ENCODE data around the gene DNMT3A.

DNMT3A gene

DNA sequence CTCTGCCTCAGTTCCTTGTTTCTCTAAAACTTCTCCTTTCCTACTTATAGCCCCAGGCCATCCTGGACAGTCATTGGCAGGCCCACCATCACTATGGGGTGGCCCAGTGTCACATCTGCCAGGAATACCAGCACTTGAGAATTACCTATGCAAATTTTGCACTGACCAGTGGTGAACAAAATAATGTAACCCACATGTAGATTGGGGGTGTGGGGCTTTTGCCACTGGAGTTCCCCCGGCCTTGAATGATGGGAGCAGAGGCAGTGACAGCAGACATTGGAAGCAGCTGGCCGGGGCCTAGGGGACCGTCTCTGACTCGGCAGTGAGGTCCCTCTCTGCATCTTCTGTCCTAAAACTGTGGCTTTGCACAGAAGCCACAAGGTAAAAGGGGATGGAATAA lies 24.9 kb upstream of the DNMT3A start:
- TF ChIP-seq POLR2A (IDR thresholded peaks at IDR 0.05; ENCODE audit: low read length) (no peak), GATA1 (IDR thresholded peaks at IDR 0.05; ENCODE audit: low read depth, low read length) (no peak)
- no peak for DNase-seq

DNA sequence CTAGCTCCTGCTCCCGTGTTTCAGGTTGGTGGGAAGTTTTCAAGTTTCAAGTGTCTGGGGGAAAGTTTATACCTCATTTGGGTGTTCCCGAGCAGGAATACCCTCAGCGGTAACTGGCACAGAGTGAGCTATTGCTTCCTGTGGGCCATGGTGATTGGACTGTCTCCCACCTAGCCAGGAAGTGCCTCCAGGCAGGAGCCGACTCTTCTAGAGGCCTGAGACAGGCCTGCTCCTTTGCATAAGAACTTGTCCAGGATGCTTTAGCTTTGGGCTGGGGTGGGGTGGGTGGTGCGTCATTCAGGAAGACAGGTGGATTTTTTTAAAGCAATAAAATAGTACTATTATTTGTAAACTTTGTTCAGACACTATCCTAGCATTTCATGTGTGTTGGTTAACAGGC lies 23.5 kb upstream of the DNMT3A start:
- TF ChIP-seq POLR2A (IDR thresholded peaks at IDR 0.05; ENCODE audit: low read length), result no peak
- no peak for TF ChIP-seq GATA1 (IDR thresholded peaks at IDR 0.05; ENCODE audit: low read depth, low read length)
- DNase-seq, result no peak

DNA sequence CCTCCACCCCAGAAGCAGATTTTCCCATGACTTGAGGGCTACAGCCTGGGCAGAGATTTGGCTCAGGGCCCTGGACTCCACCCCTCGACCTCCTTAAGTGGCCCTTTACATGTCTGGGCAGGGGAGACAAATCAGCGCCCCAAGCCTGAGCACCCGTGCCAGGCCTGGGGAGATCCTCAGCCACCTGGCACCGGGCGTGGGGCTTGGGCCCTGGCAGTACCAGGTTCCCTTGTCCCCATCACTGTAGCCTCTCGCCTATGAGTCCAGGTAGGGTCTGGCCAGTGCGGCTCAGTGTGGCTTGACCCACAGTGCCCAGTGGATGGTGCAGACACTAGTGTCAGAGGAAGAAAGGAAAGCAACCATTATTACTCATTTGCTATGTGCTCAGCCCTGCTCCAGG lies 22.0 kb upstream of the DNMT3A start:
- DNase-seq, result no peak
- TF ChIP-seq POLR2A (IDR thresholded peaks at IDR 0.05; ENCODE audit: low read length), result no peak
- TF ChIP-seq GATA1 (IDR thresholded peaks at IDR 0.05; ENCODE audit: low read depth, low read length), result no peak

DNA sequence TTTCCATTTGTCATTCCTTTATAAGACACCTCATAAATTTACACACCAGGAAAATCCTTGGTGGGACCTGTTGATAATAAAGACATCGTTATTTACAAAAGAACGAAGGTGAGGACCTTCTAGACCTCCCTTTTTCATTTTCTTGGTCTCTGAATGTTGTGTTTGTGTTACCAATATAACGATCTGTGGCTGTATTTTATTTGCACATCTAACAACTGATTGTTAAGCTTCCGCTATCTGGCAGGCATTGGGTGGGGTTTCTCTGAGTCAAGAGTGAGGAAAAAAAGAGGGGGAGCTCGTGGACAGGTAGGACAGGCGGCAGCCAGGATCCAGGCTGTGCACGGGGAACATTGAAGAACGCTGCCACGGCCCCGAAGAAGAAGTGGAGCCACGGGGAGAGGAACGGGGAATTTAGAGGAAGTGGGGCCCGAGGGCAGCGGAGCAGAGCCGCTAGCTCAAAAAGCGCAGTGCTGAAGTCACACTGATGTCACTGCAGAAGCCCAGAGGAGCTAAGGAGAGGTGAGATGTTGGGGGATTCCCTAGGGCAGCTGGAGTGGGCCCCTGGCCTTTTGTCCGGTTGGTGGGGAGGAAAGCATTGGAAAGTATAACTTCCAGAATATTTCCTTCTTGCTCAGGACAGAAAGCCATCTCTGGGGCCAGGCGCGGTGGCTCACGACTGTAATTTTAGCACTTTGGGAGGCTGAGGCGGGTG lies 20.9 kb upstream of the DNMT3A start:
- peak; percentile 45 to 65 for DNase-seq
- no peak for TF ChIP-seq GATA1 (IDR thresholded peaks at IDR 0.05; ENCODE audit: low read depth, low read length)
- TF ChIP-seq POLR2A (IDR thresholded peaks at IDR 0.05; ENCODE audit: low read length), result peak; percentile 63

DNA sequence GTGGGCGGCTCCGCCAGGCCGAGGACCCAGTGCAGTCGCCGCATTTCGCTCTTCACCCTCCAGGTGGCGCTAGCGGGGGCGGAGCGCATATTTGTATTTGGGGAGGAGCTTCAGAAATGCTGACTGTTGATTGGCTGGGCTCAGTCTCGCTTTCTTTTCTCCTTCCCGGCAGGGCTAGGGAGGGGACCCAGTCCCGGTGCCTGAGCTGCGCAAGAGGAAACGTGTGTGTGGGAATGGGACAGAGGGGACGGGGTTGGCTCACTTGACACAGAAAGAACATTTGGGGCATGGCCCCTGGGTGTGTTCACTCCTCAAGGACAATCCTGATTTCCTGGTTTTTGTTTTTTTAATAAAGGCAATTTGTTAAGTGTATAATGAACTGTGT lies 20.3 kb upstream of the DNMT3A start:
- peak; percentile 92 to 96 for DNase-seq
- peak; percentile 93 for TF ChIP-seq POLR2A (IDR thresholded peaks at IDR 0.05; ENCODE audit: low read length)
- no peak for TF ChIP-seq GATA1 (IDR thresholded peaks at IDR 0.05; ENCODE audit: low read depth, low read length)

DNA sequence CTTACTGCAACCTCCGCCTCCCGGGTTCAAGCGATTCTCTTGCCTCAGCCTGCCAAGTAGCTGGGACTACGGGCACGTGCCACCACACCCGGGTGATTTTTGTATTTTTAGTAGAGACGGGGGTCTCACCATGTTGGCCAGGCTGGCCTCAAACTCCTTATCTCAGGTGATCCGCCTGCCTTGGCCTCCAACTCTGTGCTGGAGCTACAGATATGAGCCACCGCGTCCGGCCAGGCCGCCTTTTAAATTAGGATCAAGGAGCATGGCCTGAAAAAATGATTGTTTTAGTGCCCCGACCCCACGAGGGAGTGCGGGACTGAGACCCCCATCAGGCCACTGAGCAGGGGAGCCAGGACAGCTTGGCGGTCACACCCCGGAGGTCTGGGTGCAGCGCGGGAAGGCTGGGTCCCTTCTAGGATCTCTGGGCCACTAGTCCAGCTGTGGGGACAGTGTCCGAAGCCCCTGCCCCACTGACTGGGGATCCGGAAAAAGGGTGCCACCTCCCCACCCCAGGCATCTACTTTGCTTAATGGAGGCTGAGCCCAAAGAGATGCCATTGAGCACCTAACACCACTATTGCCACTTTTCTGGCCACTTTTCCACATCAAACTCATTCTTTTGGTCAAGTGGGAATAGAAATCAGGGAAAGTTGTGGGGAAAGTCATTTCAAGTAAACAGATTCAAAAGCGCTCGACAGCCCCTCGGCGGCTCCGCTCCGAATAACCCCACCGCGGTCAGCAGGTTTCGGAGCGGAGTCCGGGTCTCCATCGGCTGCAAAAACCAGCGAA lies 19.7 kb upstream of the DNMT3A start:
- TF ChIP-seq GATA1 (IDR thresholded peaks at IDR 0.05; ENCODE audit: low read depth, low read length) (no peak), POLR2A (IDR thresholded peaks at IDR 0.05; ENCODE audit: low read length) (no peak)
- DNase-seq, result no peak

GRCh38 chr2:25358836-25359235 lies 17.1 kb upstream of the DNMT3A start:
- TF ChIP-seq POLR2A (IDR thresholded peaks at IDR 0.05; ENCODE audit: low read length) (no peak), GATA1 (IDR thresholded peaks at IDR 0.05; ENCODE audit: low read depth, low read length) (no peak)

GRCh38 chr2:25358249-25358815 lies 16.6 kb upstream of the DNMT3A start:
- TF ChIP-seq POLR2A (IDR thresholded peaks at IDR 0.05; ENCODE audit: low read length), result no peak
- no peak for TF ChIP-seq GATA1 (IDR thresholded peaks at IDR 0.05; ENCODE audit: low read depth, low read length)
- DNase-seq, result no peak

More at GRCh38 chr2:25358836-25359235, 17.1 kb upstream of the DNMT3A start:
- no peak for DNase-seq

GRCh38 chr2:25356088-25356487 lies 14.4 kb upstream of the DNMT3A start:
- DNase-seq, result no peak
- TF ChIP-seq POLR2A (IDR thresholded peaks at IDR 0.05; ENCODE audit: low read length) (no peak), GATA1 (IDR thresholded peaks at IDR 0.05; ENCODE audit: low read depth, low read length) (no peak)

- TF ChIP-seq GATA1 (IDR thresholded peaks at IDR 0.05; ENCODE audit: low read depth, low read length) (no peak), POLR2A (IDR thresholded peaks at IDR 0.05; ENCODE audit: low read length) (no peak)
Observed at GRCh38 chr2:25355270-25355669, 13.5 kb upstream of the DNMT3A start.

DNA sequence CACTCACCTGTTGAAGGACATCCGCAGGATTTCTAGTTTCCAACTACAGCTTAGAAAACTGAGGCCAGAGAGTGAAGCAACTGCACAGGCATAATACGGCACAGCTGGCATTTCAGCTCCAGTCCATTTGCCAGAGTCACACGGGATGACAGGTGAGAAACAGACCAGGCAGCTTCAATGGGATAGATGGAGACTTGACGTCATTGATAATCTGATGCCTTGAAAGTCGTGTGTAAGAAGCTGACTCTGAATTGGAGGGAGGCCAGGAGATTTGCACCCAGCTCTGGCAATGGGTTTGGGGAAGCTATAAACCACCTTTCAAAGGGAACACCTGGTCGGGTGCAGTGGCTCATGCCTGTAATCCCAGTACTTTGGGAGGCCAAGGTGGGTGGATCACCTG lies 12.4 kb upstream of the DNMT3A start:
- no peak for TF ChIP-seq POLR2A (IDR thresholded peaks at IDR 0.05; ENCODE audit: low read length)
- TF ChIP-seq GATA1 (IDR thresholded peaks at IDR 0.05; ENCODE audit: low read depth, low read length), result no peak
- DNase-seq, result no peak

More at GRCh38 chr2:25355270-25355669, 13.5 kb upstream of the DNMT3A start:
- no peak for DNase-seq

GRCh38 chr2:25349397-25349796 lies 7.7 kb upstream of the DNMT3A start:
- TF ChIP-seq POLR2A (IDR thresholded peaks at IDR 0.05; ENCODE audit: low read length), result no peak
- no peak for TF ChIP-seq GATA1 (IDR thresholded peaks at IDR 0.05; ENCODE audit: low read depth, low read length)

DNA sequence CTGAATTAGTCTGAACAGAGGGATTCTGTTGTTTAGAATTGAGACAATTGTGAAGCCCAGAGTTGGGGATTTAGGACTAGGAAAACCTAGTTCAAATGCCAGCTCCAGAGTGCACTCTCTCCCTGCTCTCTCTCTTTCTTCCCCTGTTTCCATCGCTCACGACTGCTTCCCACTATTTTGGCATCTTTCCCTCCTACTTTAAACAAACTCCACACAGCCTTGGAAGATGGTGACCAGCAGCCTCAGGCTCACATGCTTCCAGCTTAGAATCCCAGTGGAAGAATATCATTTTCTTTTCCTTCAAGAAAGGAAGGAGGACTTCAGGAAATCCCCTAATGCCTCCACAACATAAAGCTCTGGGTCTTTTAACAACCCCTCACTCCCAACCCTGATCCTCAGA lies 6.1 kb upstream of the DNMT3A start:
- TF ChIP-seq POLR2A (IDR thresholded peaks at IDR 0.05; ENCODE audit: low read length), result no peak
- no peak for TF ChIP-seq GATA1 (IDR thresholded peaks at IDR 0.05; ENCODE audit: low read depth, low read length)
- DNase-seq, result no peak

More at GRCh38 chr2:25349397-25349796, 7.7 kb upstream of the DNMT3A start:
- DNase-seq, result no peak

- TF ChIP-seq POLR2A (IDR thresholded peaks at IDR 0.05; ENCODE audit: low read length), result no peak
- no peak for TF ChIP-seq GATA1 (IDR thresholded peaks at IDR 0.05; ENCODE audit: low read depth, low read length)
Observed at GRCh38 chr2:25347205-25347815, 5.6 kb upstream of the DNMT3A start.

More at GRCh38 chr2:25347205-25347815, 5.6 kb upstream of the DNMT3A start:
- no peak for DNase-seq
